ENCODE results near the gene PEX11A. TPM values are rescaled to one million over a fixed set of nuclear protein-coding genes. Genes with fewer than 3 reads are reported as not detected.

The PEX11A gene
- total and polyA plus RNA-seq, 2 of the 8 experiments (the other 6 are each of a cell fraction or from before 2014, with no cell fraction given) = 2.9 to 3.0 TPM

GRCh38 chr15:89632563-89633430 lies 57.8 kb downstream of the PEX11A start (continued):
- no peak for TF ChIP-seq SP1 (IDR thresholded peaks at IDR 0.05; ENCODE audit: low read depth, low read length)
- TF ChIP-seq KDM4A (IDR thresholded peaks at IDR 0.05; ENCODE audit: low read depth, low read length, severe bottlenecking) = no peak
- TF ChIP-seq BACH1 (IDR thresholded peaks at IDR 0.05; ENCODE audit: low read length) = no peak
- TF ChIP-seq RAD21 (IDR thresholded peaks at IDR 0.05 in 1 of 2, conservative IDR thresholded peaks at IDR 0.05 in 1 of 2; ENCODE audit: low read depth in 2 of 2, low read length in 2 of 2) = no peak
- TF ChIP-seq RNF2 (IDR thresholded peaks at IDR 0.05; ENCODE audit: borderline replicate concordance, low read depth, low read length, missing control alignments, poor library complexity, severe bottlenecking) = no peak
- TF ChIP-seq BCL11A (IDR thresholded peaks at IDR 0.05; ENCODE audit: low read depth in 2 of 2, low read length in 2 of 2) = no peak
- no peak for TF ChIP-seq KDM1A (IDR thresholded peaks at IDR 0.05; ENCODE audit: borderline replicate concordance, low read length)
- no peak for TF ChIP-seq CHD1 (IDR thresholded peaks at IDR 0.05; ENCODE audit: low read depth, low read length)
- TF ChIP-seq CTBP2 (IDR thresholded peaks at IDR 0.05; ENCODE audit: borderline replicate concordance, insufficient read depth, insufficient read length, low read length) = no peak
- no peak for TF ChIP-seq SIRT6 (IDR thresholded peaks at IDR 0.05; ENCODE audit: low read length)
- no peak for TF ChIP-seq CEBPB (IDR thresholded peaks at IDR 0.05; ENCODE audit: low read depth, low read length)
- no peak for TF ChIP-seq HDAC6 (IDR thresholded peaks at IDR 0.05; ENCODE audit: low read depth, low read length)
- TF ChIP-seq JUN (IDR thresholded peaks at IDR 0.05; ENCODE audit: low read depth, low read length) = no peak
